GM18502 (cell line): ENCODE measurements around the gene INF2.
A peak's percentile ranks its signal among the peaks of the same experiment; 100 is the strongest.
"Not testable (repeated sequence)": the region's sequence is repeated elsewhere in the genome, so short reads cannot be mapped to it uniquely, and the experiment has no call there.

Experiments used
- ATAC-seq: cut with Tn5 transposase; IDR thresholded peaks from one replicate; pipeline ENCODE4 v1.9.1; 2021; ENCODE audit warnings: mild to moderate bottlenecking; ENCODE audit not compliant: unreplicated experiment, poor library complexity

Gene INF2

DNA sequence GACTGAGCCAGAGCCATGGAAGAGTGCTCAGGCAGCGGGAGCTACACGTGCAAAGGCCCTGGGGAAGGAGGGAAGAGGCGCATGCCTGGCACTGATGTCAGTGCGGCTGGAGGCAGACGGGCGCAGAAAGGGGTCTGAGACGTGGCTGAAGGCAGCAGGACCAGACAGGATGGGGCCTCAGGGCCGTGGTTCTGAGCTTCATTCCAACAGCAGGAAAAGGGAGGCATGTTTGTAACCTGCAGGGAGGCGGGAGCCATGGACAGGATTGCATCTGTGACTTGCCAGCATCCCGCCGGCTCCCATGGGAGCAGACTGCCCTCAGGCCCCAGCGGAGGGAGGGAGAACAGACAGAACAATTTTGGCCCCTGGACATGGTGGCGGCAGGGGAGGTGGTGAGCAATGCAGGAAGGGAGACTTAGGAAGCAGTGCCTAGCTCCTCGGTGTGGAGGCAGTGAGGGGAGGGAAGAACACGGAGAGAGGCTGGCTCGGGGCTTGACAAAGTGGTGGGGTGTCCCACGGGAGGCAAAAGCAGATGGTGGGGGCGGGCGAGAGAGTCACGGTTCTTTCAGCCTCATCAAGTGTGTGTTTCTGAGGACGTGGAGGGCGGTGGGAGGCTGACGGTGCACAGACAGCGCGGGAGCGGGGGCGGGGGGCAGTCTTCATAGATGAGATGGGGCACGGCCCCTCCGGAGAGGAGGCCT lies 33.3 kb upstream of the INF2 start:
- ATAC-seq, result no peak

DNA sequence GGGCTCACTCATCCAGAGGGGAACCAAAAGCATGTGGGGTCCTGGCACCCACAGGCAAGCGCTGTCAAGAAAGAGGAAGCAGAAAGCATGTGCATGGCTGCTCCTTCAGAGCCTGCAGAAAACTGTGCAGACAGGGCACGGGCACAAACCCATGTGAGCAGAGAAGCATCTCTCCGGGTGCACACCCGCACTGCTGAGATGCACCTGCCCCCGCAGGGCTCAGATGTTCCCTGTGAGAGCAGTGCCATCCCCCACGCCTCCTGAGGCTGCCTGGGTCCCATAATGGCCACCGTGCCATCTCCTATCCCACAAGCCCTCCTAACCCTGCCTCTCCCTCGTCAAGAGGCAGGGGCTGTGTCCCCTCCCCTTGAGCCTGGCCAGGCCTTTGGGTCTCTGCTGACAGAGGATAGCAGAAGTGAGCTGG lies 32.3 kb upstream of the INF2 start:
- peak; percentile 43 for ATAC-seq

DNA sequence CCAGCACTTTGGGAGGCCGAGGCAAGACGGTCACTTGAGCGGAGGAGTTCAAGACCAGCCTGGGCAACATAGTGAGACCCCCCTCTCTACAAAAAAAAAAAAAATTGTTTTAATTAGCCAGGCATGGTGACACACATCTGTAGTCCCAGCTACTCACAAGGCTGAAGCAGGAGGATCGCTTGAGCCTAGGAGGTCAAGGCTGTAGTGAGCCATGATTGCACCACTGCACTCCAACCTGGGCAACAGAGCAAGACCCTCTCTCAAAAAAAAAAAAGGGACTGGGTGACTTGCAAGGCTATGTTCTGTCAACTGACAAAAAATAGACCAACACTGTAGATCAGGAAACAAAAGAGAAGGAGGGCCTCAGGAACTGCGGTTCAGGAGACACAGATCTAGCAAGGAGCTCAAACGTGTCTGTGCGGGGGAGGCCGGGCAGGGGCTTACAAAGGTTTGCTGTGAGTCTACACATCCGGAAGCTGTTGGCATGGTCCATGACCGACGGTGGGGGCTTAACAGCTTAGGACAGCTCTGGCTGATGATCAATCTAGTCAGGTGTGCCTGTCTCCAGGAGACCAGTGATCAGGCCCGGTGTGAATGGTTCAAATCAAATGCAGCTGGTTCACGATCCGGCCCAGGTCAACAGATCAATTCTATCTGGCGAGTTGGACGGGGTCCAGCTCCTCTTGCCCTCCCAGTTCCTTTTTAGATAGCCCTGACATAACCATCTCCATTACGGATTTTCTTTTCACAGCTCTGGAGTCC lies 31.7 kb upstream of the INF2 start:
- ATAC-seq, result no peak

DNA sequence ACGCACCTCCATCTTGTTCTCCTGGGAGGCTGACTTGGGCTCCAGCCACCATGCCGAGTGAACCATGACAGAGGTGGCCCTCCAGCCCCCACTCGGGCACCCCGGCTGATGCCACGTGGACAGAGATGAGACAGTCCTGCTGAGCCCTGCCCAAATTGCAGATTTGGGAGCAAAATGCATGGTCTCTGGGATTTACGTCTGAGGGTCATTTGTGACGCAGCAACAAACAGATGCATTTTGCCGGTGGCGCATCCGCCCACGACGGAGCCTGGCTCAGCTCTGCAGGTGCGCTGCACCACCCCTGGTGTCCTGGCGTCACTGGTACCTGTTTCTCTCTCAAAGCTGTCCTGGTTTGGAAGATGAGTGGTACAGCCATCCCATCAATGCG lies 31.1 kb upstream of the INF2 start:
- ATAC-seq, result no peak

DNA sequence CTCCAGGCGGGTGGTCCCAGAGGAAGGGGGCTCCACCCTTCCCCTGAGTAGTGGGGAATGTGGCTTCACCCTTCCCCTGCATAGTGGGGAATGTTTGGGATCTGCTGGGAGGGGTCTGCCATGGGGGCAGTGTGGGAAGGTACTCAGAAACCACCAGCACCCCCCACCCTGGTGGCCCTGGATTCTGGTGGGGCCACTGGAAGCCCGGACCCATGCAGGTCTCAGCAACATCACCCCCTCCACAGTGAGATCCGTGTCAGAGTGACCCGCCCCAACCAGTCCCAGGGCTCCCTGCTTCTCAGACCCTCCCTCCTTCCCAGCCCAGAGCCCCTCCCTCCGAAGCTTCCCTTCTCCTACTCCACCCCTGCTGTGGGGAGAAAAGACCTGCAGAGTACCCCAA lies 30.3 kb upstream of the INF2 start:
- ATAC-seq, result no peak

DNA sequence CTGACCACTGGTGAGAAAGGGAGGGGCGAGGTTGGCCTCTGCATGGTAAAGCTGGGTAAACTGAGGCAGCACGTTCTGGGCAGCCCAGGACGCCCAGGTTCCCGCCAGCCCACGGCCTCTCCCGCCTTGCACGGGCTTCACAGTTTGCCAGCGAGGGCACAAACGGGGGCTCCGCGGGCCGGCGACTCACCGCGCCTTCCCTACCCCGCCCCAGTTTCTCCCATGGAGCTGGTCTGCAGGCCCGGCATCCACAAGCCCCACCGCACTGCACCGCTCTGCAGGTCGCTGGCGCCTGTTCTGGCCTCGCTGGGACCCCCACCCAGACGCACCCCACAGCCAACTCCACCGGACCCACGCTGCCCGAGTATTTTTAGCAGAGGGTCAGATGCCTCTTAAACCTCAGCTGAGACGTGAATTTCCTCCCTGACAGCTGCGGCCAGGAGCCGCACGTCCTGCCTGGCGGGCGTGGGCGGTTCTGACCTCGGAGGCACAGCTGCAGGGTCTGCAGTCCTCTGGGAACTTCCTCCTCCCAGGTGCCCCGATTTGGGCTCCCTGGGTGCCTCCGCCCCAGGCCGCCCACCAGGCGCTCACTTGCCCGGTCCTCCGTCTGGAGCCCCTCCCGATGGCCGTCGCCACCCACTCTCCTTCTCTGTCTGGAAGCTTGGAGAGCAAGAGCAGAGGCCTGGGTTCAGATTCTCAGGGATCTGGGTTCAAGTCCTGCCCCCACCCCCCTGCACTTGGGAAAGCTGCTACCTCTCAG lies 29.5 kb upstream of the INF2 start:
- ATAC-seq, result no peak

DNA sequence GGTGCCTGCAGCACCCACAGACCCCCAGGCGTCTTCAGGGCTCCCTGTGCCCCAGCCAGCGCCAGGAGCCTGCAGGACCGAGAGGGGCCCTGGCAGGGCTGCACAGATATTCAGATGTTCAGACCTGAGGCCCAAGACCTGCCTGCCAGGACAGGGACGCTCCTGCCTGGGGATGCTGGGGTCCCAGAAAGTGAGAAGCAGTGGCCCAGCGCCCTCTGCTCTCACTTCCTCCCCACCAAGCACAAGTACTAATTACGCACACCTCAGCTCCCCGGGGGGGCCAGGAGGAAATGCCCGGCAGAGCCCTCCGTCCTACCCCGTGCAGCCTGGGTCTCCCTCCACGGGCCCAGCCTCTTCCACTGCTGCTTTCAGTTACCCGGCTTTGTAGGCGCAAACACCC lies 28.8 kb upstream of the INF2 start:
- no peak for ATAC-seq

DNA sequence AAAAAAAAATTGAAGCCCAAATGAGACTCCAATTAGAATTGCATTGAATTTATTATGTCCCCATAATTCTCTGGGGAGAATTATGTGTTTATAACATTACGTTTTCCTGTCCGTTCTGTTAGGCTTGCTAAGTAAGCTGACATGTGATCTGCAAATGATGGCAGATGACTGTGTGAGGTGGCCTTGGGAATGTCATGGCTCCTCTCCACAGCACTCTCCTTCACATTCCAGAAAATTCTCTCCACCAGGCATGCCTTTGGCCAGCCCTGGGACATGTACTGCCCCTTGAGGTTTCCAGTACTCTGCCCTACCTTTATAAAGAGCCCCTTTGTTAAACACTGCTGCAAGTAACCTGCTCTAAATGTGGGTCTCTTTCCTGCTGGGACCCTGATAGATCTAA lies 28.3 kb upstream of the INF2 start:
- no peak for ATAC-seq

DNA sequence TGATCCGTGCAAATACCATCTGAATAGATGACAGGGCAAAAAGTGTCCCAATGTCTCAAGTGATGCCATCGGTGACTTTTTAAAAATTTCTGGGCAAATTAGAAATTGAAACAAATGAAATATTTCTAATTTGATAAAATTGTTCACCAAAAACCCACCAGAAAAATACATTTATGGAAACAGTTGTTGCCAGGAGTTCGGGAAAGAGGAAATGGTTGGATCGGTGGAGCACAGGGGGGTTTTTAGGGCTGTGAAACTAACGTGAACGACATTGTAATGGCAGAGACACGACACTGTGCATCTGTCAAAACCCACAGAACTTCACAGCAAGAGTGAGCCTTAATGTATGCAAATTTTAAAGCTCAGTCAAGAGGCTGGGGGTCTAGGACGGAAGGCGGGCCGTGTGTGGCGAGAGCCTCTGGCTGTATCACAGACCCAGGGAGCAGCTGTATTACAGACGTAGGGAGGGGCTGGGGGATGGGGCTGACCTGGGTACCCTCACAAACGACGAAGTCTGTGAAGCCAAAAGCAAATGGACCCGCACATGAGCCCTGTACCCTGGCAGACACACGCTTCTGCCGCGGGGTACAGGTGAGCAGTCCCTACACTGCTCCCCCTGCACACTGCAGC lies 27.8 kb upstream of the INF2 start:
- ATAC-seq, result not testable (repeated sequence)

DNA sequence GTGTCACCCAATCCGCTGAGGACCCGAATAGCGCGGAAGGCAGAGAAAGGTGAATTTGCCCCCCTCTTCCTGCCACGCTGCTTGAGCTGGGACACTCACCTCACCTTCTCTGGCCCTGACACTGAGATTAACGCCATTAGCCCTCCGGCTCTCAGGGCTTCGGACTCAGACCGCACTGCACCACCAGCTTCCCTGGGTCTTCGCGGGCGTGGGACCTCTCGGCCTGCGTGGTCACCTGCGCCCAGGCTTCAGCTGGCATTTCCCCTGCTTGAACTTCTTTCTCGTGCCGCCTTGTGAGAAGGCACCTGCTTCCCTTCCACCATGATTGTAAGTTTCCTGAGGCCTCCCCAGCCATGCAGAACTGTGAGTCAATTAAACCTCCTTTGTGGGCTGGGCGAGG lies 26.9 kb upstream of the INF2 start:
- not testable (repeated sequence) for ATAC-seq

DNA sequence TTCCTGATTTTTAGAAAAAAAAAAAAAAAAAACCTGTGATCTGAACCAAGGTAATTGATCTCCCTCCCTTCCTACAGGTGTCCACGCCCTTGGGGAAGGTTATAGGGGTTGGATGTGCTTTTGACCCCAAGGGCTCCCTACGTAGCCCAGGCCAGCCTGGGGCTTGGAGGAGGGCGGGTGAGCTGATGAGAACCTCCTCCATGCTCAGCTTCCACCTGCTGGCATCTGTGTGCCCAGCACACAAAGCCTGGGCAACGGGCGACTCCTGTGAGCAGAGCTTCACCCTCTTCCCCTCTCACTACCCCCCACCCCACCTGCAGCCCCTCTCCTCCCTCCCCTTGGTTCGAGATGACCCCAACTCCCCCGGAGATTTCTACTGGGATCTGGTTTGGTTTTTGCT lies 25.3 kb upstream of the INF2 start:
- ATAC-seq, result no peak

DNA sequence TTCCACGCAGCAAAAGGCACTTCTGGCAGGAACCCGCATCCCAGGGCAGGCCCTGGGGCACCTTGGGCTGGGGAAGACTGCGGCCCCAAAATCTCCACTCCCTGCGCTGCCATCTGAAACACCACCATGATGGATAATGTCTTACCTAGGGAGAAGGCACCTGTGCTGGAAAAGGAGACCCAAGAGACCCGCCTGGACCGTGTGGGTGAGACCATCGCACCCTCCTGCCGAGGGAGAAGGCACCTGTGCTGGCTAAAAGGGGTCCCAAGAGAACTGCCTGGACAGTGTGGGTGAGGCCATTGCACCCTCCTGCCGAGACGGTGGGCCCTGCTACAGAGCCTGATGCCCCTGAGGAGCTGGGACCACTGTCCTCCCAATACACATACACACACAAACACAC lies 24.8 kb upstream of the INF2 start:
- no peak for ATAC-seq

DNA sequence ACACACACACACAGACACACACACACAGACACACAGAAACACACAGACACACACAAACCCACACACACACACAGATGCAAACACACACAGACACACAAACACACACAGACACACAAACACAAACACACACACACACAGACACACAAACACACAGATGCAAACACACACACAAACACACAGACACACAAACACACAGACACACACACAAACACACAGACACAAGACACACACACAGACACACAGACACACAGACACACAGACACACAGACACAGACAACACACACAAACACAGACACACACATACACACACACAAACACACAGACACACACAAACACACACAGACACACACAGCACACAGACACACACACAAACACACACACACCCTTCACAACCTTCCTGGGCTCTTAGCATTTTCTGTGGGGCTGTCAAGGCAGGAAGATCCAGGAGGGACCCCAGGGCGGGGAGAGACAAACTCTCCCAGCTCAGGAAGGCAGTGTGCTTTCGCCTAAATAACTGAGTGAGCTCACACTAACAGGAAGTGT lies 24.2 kb upstream of the INF2 start:
- ATAC-seq, result no peak

DNA sequence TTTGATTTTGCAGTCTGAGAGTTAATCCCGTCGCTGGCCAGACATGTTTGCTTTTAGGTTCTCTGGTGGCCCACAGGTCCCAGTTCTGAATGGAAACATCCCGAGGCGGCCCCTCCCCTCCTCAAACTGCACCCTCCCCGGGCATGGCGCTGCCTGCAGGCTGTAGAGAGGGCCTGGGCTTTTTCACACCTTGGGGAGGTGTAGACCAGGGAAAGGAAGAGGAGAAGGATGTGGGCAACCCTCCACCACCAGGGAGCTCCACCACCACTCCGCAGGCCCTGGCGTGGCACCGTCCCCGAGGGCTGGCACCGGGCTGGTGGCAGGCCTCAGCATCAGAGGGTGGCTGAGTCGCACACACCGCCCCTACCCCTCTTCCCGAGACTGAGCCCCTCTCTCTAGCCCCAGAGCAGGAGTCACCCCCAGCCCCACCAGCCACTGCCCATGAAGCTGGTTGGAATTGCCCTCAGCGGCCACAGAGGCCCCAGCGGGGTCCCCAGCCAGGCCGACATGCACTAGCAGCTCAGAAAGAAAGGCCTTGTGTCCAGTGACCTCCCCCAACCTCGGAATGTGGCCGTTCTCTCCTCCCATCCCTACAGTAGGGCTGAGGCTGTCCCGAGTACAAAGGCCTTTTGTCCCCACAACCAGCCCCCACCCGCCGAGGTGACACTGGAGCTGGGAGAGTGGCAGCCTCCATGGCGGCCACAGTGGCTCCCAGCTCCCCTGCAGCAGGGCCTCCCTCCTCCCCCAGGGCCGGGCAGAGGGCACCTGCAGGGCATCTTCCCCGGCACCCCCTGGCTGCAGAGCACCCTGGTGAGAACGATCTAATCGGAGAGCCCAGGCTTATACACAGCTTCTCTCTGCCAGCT lies 23.5 kb upstream of the INF2 start:
- no peak for ATAC-seq

DNA sequence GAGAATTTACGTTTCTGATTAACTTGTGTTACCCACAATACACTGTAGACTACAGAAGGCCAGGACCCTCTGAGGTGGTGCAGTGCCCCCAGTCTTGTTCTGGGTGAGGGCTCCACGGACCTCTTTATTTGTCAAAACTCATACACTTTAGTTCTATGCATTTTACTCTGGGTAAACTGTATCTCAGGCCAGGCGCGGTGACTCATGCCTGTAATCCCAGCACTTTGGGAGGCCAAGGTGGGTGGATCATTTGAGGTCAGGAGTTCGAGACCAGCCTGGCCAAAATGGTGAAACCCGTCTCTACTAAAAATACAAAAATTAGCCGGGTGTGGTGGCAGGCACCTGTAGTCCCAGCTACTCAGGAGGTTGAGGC lies 22.9 kb upstream of the INF2 start:
- ATAC-seq, result not testable (repeated sequence)

DNA sequence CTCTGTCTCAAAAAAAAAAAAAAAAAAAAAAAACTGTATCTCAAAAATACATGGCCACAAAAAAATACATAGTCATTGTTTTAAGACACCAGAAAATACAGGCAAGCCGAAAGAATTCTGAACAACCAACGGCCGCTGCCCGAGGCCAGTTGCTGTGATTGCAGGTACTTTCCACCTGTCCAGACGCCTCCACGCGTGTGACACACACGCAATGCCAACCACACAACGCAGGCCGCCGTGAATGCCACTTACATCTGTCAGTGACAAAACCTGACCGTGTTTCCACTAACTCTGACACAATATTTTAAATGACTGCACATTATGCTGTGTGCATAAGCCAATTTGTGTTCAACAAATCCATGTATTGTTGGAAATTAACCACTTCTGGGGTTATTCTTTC lies 22.4 kb upstream of the INF2 start:
- ATAC-seq, result no peak

DNA sequence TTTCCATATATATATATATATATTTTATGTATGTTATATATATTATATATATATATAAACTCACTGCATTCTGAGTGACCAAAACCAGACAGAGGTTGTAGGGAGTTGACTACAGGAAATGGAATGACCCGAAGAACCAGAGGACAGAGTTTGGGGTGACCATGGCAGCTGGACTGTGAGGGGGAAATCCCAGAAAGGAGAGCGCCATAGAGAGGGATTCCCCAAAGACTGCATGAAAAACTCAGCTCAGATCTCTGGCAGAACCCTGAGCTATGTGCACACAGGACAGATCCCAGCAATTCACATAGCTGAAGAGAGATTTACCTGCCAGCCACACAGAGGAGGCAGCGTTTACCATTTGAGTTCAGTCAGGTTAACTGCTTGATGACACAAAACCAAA lies 19.7 kb upstream of the INF2 start:
- no peak for ATAC-seq

DNA sequence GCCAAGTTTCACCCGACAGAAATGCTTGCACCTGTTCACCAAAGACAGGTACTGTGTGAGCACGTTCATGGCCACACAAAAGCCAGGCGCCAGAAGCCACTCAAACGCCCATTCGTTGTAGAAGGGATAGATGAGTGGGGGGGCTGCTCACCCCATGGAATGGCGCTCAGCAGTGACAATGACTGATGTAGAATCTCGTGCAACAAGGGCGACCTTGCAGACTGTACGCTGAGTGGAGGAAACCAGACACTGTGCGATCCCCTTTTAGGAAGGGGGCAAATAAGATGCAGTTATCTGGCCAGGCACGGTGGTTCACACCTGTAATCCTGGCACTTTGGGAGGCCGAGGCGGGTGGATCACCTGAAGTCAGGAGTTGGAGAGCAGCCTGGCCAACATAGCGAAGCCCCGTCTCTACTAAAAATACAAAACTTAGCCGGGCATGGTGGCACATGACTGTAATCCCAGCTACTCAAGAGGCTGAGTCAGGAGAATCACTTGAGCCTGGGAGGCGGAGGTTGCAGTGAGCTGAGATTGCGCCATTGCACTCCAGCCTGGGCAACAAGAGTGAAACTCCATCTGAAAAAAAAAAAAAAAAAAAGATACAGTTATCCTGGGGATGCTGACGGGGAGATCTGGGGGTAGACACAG lies 18.0 kb upstream of the INF2 start:
- ATAC-seq, result not testable (repeated sequence)

DNA sequence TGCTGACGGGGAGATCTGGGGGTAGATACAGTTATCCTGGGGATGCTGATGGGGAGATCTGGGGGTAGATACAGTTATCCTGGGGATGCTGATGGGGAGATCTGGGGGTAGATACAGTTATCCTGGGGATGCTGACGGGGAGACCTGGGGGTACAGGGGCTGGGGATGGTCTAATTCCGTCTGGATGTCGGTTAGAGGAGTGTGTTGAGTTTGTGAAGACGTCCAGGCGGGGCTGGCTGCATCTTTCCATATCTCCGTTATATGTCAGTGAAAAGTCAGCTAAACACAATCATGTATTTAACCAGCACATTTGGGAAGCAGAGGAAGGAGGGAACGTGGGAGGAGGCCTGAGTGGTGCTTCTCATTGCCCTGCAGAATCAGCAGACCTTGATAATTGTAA lies 17.3 kb upstream of the INF2 start:
- not testable (repeated sequence) for ATAC-seq
